NB4 (cell line): ENCODE measurements around the gene POU2AF1.

Experiments used
- CTCF ChIP-seq: IDR thresholded peaks from one replicate; pipeline ENCODE4 v1.5.1; 2012; ENCODE audit warnings: low read depth, low read length
- POLR2A ChIP-seq: IDR thresholded peaks from 2 replicates; pipeline ENCODE4 v1.6.1; 2011; ENCODE audit warnings: mild to moderate bottlenecking; ENCODE audit not compliant: insufficient read length; ENCODE audit errors: extremely low read depth

GRCh38 chr11:111356660-111357048 is 22.4 kb downstream of the POU2AF1 start:
- TF ChIP-seq CTCF: no peak
- TF ChIP-seq POLR2A: no peak
